A673 (cell line): ENCODE results near the gene RNF151. TPM values are rescaled to one million over a fixed set of nuclear protein-coding genes. Genes with fewer than 3 reads are reported as not detected.

Source experiments
- BruUV-seq: library from RNA; stranded (reverse); fragments of 400-500 nt; replicated peaks from 2 replicates; lab custom pipeline; 2021; lab: Mats Ljungman, UMichigan
- CTCF ChIA-PET: fragments of 300-600 bp; sonication (Branson Sonifier 250); formaldehyde crosslinking; loops from one replicate; lab custom pipeline; 2022; ENCODE audit warnings: antibody characterized with exemption; lab: Charles Lee
- POLR2A ChIA-PET: fragments of 300-600 bp; sonication (Branson Sonifier 250); formaldehyde crosslinking; loops from one replicate; lab custom pipeline; 2022; ENCODE audit warnings: antibody characterized with exemption; ENCODE audit not compliant: low non-redundant PET; lab: Charles Lee
- DNase-seq: peaks from one replicate; pipeline ENCODE4 v3.0.0-alpha.2; 2015; ENCODE audit warnings: low spot score
- H3K27ac ChIP-seq: fragments of 200-600 bp; sonication (generic); 2 replicates; pipeline ENCODE4 v1.5.1; 2016; ENCODE audit warnings: mixed run types, low read depth, mild to moderate bottlenecking, mixed read lengths, antibody characterized with exemption, low read length; ENCODE audit not compliant: poor library complexity, severe bottlenecking
- H3K27me3 ChIP-seq: fragments of 200-600 bp; sonication (generic); replicated peaks from 2 replicates; pipeline ENCODE4 v1.6.1; 2017; ENCODE audit warnings: mixed run types, low read depth, mild to moderate bottlenecking, mixed read lengths, antibody characterized with exemption, low read length; ENCODE audit not compliant: insufficient read depth, poor library complexity
- H3K36me3 ChIP-seq: fragments of 200-600 bp; sonication (generic); 2 replicates; pipeline ENCODE4 v1.6.1; 2016; ENCODE audit warnings: mixed run types, mild to moderate bottlenecking, mixed read lengths, antibody characterized with exemption, low read length; ENCODE audit not compliant: insufficient read depth, poor library complexity, severe bottlenecking
- H3K4me1 ChIP-seq: fragments of 200-600 bp; sonication (generic); 2 replicates; pipeline ENCODE4 v1.6.1; 2017; ENCODE audit warnings: mixed run types, mild to moderate bottlenecking, mixed read lengths, antibody characterized with exemption, low read length; ENCODE audit not compliant: insufficient read depth, poor library complexity, severe bottlenecking
- H3K4me3 ChIP-seq: fragments of 200-600 bp; sonication (generic); 2 replicates; pipeline ENCODE4 v1.5.1; 2016; ENCODE audit warnings: low read depth, mixed run types, mild to moderate bottlenecking, mixed read lengths, low read length; ENCODE audit not compliant: poor library complexity, severe bottlenecking
- H3K9me3 ChIP-seq: fragments of 200-600 bp; sonication (generic); 2 replicates; pipeline ENCODE4 v1.6.1; 2016; ENCODE audit warnings: mixed run types, low read depth, mild to moderate bottlenecking, mixed read lengths, antibody characterized with exemption, low read length; ENCODE audit not compliant: poor library complexity, severe bottlenecking
- EZH2 ChIP-seq: fragments of 200-600 bp; sonication (generic); IDR thresholded peaks from 2 replicates; pipeline ENCODE4 v1.6.1; 2017; ENCODE audit warnings: borderline replicate concordance, low read depth, mild to moderate bottlenecking, mixed read lengths, antibody characterized with exemption, low read length; ENCODE audit not compliant: poor library complexity, severe bottlenecking
- intact Hi-C: fragments of 100-400 bp; cut with micrococcal nuclease; formaldehyde crosslinking; loops from one replicate; pipeline ENCODE4 v1.10.0; 2022; ENCODE audit not compliant: unreplicated experiment
- total RNA-seq: library from RNA; stranded (reverse); gene quantifications from 2 replicates; pipeline ENCODE4 v1.2.3, GENCODE V29; 2021
- TF ChIP-seq, protein P1 (sequence below): fragments of 300-800, 200-600 bp; sonication (generic); conservative IDR thresholded peaks from 2 replicates; pipeline ENCODE4 v1.5.1; 2017; ENCODE audit warnings: low read depth, mild to moderate bottlenecking, antibody characterized with exemption, low read length, moderate library complexity, mixed read lengths

The RNF151 gene
- total RNA-seq, 1 experiment from 2014 or later = not detected

DNA sequence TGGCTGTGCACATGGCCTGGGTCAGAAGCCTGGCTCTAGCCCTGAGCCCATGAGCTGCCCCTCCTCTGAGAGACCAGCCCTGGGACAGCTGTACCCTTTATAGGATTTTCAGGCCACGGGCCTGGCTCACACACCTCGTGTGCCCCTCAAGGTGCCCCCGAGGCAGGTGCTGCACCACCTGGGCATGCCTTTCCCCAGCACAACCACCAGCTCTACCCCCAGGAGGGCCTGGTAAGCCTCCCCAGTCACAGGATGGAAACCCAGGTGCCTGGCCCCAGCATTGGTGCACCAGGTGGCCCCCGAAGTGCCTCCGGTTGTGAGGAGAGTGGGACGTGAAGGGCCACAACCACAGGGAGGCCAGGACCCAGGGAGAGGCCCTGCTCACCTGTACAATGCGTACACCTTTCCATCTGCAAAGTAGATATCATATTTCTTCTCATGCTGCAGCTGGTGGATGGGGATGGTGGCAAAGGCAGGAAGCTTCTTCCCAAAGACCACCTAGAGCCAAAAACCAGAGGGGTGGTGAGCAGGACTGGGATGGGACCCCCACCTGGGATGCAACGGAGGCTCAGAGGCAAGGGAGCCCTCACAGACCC, 36.7 kb downstream of the RNF151 start:
- no peaks in the 10 kb centered on the region for H3K9me3 ChIP-seq
- ChIA-PET POLR2A (interaction anchor here (0.6 kb wide), 1 partner anchor 211 kb away, joined by 3 read pairs; the partner anchor contains the start of gene PGP), CTCF (no interaction called here)
- no TSS peak for BruUV-seq
- no peak for TF ChIP-seq EZH2
- TF ChIP-seq, protein P1, sequence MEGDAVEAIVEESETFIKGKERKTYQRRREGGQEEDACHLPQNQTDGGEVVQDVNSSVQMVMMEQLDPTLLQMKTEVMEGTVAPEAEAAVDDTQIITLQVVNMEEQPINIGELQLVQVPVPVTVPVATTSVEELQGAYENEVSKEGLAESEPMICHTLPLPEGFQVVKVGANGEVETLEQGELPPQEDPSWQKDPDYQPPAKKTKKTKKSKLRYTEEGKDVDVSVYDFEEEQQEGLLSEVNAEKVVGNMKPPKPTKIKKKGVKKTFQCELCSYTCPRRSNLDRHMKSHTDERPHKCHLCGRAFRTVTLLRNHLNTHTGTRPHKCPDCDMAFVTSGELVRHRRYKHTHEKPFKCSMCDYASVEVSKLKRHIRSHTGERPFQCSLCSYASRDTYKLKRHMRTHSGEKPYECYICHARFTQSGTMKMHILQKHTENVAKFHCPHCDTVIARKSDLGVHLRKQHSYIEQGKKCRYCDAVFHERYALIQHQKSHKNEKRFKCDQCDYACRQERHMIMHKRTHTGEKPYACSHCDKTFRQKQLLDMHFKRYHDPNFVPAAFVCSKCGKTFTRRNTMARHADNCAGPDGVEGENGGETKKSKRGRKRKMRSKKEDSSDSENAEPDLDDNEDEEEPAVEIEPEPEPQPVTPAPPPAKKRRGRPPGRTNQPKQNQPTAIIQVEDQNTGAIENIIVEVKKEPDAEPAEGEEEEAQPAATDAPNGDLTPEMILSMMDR = no peak
- peaks cover 34% of the 10 kb centered on the region for H3K4me1 ChIP-seq
- no peak overlapping the region for H3K27ac ChIP-seq
- H3K36me3 ChIP-seq = peaks cover 49% of the 10 kb centered on the region
- no peaks in the 10 kb centered on the region for H3K27me3 ChIP-seq
- no peak overlapping the region for H3K4me3 ChIP-seq
- no peak for DNase-seq
- intact Hi-C loops = loop anchor here (10.0 kb wide), 1 partner anchor 211 kb away; the partner anchor contains the start of genes BRICD5 and PGP

DNA sequence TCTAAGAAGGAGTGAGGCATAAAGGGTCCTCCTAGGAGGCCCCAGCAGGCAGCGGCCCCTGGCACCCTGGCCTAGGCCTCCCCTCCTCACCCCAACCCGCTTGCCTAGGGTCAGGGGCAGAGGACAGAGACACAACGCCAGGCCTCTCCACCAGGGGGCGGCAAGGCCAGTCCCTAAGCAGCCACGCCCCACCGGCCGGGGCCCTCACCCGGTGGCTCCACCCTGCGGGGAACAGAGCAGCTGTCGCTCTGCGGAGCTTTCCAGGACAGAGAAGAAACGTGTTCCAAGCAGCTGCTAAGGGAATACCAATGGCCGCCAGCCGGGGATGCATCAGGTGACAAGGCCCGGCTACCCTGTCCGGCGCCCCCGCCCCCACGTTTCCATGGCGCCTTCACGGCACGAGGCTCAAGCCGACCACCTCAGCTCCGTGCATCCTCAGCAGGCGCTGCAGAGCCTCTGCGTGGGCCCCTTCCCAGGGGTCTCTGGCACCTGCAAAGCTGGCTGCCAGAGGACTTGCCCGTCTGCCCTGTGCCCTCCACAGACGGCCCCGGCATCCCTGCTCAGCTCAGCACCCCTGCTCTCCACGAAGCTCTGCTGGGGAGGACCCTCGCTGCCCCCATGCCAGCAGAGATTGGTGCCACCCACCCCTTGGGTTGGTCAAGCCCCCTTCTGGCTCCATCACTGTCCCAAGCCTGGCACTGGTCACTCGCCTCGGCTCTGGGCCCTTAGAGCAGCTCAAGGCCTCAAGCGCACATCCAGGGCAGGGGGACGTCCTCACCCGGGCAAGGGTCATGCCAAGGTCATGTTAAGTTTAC, 37.4 kb downstream of the RNF151 start:
- BruUV-seq = no TSS peak
- intact Hi-C loops = loop anchor here (10.0 kb wide), 1 partner anchor 211 kb away; the partner anchor contains the start of genes BRICD5 and PGP
- no peaks in the 10 kb centered on the region for H3K27me3 ChIP-seq
- POLR2A ChIA-PET = interaction anchor here (0.6 kb wide), 1 partner anchor 142 kb away, joined by 6 read pairs; no protein-coding TSS in a partner anchor
- TF ChIP-seq EZH2 = no peak
- TF ChIP-seq, protein P1 = peak; percentile 82
- no peak overlapping the region for H3K4me3 ChIP-seq
- H3K36me3 ChIP-seq = peaks cover 44% of the 10 kb centered on the region
- peaks cover 38% of the 10 kb centered on the region for H3K4me1 ChIP-seq
- peak; percentile 90 for DNase-seq
- CTCF ChIA-PET = interaction anchor here (0.6 kb wide), 1 partner anchor 44 kb away, joined by 4 read pairs; the partner anchor contains the start of genes NTHL1 and TSC2
- H3K27ac ChIP-seq = peak overlapping the region; percentile 37
- no peaks in the 10 kb centered on the region for H3K9me3 ChIP-seq

DNA sequence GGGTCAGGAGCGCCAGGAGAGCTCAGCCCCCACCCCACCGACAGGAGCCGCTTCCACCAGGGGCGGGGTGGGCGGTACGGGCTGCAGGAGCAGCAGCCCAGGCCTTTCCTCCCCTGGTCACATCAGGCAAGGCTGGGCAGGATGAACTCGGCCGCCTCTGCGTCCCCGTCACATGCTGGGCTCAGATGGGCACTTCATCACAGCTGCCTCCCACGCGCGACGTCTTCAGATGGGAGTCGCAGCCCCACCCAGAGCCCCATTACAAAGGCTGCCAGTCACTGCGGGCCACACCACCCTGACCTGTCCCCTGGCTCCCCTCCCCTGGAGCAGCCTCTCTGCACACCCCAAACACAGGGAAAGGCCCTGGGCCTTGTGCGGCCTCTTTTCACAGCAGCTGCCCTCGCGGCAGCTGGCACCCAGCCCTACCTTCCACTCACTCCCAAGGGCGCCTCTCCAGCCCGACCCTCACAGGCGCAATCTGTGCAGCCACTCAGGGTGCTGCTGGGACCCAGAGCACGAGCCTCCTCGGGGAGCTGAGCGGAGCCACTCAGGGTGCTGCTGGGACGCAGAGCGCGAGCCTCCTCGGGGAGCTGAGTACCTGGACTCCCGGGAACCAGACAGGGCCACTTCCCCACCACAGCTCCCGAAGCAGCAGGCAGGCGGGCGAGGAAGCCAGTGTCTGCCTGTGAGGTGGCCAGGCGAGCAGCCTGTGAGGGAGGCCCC, 38.3 kb downstream of the RNF151 start:
- POLR2A ChIA-PET = no interaction called here
- intact Hi-C loops = loop anchor here (1.0 to 10.0 kb wide), 2 partner anchors 135 to 210 kb away; partner anchors contain the start of genes BRICD5 and PGP
- TF ChIP-seq EZH2 = no peak
- TF ChIP-seq, protein P1 = no peak
- no peak for DNase-seq
- no TSS peak for BruUV-seq
- H3K27ac ChIP-seq = peak overlapping the region; percentile 37
- no peak overlapping the region for H3K4me3 ChIP-seq
- H3K9me3 ChIP-seq = no peaks in the 10 kb centered on the region
- peaks cover 38% of the 10 kb centered on the region for H3K4me1 ChIP-seq
- H3K36me3 ChIP-seq = peaks cover 35% of the 10 kb centered on the region
- no peaks in the 10 kb centered on the region for H3K27me3 ChIP-seq
- CTCF ChIA-PET = interaction anchor here (0.5 to 1.2 kb wide), 3 partner anchors 24 to 136 kb away, joined by 6 to 9 read pairs (median 7); partner anchors contain the start of gene NOXO1
